HFFc6 (cell line): ENCODE results near the gene EEF1AKMT1. TPM values are rescaled to one million over a fixed set of nuclear protein-coding genes. Genes with fewer than 3 reads are reported as not detected.
"Not testable (repeated sequence)": the region's sequence is repeated elsewhere in the genome, so short reads cannot be mapped to it uniquely, and the experiment has no call there.

Source experiments
- DNase-seq: peaks from one replicate; pipeline ENCODE4 v3.0.0-alpha.2; 2018
- H3K27ac Mint-ChIP-seq: 2 replicates; pipeline ENCODE4 v1.8.0; 2020; ENCODE audit warnings: mild to moderate bottlenecking, mixed read lengths
- H3K27me3 Mint-ChIP-seq: 2 replicates; pipeline ENCODE4 v1.8.0; 2021; ENCODE audit warnings: mild to moderate bottlenecking, moderate library complexity, mixed read lengths; ENCODE audit not compliant: insufficient read depth
- H3K36me3 Mint-ChIP-seq: 2 replicates; pipeline ENCODE4 v1.8.0; 2021; ENCODE audit warnings: low read depth, mixed read lengths
- H3K4me1 Mint-ChIP-seq: 2 replicates; pipeline ENCODE4 v1.8.0; 2020; ENCODE audit warnings: low read depth, mixed read lengths
- H3K4me3 Mint-ChIP-seq: 2 replicates; pipeline ENCODE4 v1.8.0; 2020; ENCODE audit warnings: mild to moderate bottlenecking, moderate library complexity, mixed read lengths
- H3K9me3 Mint-ChIP-seq: 2 replicates; pipeline ENCODE4 v1.8.0; 2020; ENCODE audit warnings: mild to moderate bottlenecking, mixed read lengths
- total RNA-seq, 6 experiments: library from RNA; stranded (reverse); fragmentation: NEBNext Ultra II Directional; extraction: Animal tissue kit (Norgen Biotek cat#: 25700); gene quantifications; 2 replicates in 1 of 6; 3 replicates in 5 of 6; pipeline ENCODE4 v1.2.3, GENCODE V29; 2021
- TF ChIP-seq, protein P1 (sequence below): fragments of 200-600 bp; sonication (generic); IDR thresholded peaks from 2 replicates; pipeline ENCODE4 v1.5.0; 2021; ENCODE audit warnings: antibody characterized with exemption, mild to moderate bottlenecking

The EEF1AKMT1 gene
- total RNA-seq, 6 experiments from 2014 or later: 10.7 to 17.1 (median 13.0) TPM

DNA sequence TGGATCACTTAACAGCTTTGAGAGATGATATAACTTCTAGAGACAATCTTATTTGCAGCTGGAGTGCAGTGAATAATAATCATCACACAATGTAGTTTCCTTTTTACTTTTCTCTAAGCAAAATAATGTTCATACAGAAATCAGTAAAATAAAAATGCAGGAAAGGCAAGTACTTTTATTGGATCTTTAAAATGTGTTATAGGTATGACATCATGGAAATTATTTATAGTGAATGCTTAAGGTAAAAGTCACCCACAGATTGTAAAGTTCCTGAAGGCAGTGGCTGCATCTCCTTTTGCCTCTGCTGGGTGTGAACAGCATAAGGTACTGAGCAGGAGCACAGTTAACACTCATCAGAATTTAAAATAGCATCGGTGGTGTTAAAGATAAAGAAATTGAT lies 87.6 kb downstream of the EEF1AKMT1 start:
- Mint-ChIP-seq H3K36me3 (no peaks in the 10 kb centered on the region), H3K9me3 (no peaks in the 10 kb centered on the region), H3K4me3 (no peak overlapping the region), H3K27me3 (no peaks in the 10 kb centered on the region; the same call in 1 of the 2 replicates), H3K4me1 (peaks cover 26% of the 10 kb centered on the region), H3K27ac (no peak overlapping the region)
- DNase-seq: no peak
- TF ChIP-seq, protein P1, sequence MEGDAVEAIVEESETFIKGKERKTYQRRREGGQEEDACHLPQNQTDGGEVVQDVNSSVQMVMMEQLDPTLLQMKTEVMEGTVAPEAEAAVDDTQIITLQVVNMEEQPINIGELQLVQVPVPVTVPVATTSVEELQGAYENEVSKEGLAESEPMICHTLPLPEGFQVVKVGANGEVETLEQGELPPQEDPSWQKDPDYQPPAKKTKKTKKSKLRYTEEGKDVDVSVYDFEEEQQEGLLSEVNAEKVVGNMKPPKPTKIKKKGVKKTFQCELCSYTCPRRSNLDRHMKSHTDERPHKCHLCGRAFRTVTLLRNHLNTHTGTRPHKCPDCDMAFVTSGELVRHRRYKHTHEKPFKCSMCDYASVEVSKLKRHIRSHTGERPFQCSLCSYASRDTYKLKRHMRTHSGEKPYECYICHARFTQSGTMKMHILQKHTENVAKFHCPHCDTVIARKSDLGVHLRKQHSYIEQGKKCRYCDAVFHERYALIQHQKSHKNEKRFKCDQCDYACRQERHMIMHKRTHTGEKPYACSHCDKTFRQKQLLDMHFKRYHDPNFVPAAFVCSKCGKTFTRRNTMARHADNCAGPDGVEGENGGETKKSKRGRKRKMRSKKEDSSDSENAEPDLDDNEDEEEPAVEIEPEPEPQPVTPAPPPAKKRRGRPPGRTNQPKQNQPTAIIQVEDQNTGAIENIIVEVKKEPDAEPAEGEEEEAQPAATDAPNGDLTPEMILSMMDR: no peak

DNA sequence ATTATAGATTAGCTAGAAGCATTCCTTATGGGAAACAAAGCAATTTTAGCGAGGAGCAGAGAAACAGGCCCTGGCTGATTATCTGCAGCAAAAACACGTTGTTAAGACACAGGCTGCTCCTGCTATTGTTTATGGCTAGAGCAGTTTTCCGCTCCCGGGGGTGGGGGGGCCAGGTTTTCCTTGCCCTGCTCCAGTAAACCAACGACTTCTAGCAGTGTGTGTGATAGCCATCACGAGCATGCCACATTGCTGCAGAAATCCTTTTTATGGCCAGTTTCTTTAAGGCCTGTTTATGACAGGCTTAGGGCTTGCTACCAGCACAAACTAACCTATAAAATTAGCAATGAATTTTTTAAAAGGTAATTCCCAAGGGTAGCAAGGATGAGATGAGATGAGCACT lies 88.7 kb downstream of the EEF1AKMT1 start:
- no peaks in the 10 kb centered on the region for H3K9me3 Mint-ChIP-seq
- no peak for DNase-seq
- no peak overlapping the region for H3K27ac Mint-ChIP-seq
- peaks cover 32% of the 10 kb centered on the region for H3K4me1 Mint-ChIP-seq
- H3K4me3 Mint-ChIP-seq: no peak overlapping the region
- TF ChIP-seq, protein P1: no peak
- H3K36me3 Mint-ChIP-seq: no peaks in the 10 kb centered on the region
- peaks cover 2% of the 10 kb centered on the region for H3K27me3 Mint-ChIP-seq

DNA sequence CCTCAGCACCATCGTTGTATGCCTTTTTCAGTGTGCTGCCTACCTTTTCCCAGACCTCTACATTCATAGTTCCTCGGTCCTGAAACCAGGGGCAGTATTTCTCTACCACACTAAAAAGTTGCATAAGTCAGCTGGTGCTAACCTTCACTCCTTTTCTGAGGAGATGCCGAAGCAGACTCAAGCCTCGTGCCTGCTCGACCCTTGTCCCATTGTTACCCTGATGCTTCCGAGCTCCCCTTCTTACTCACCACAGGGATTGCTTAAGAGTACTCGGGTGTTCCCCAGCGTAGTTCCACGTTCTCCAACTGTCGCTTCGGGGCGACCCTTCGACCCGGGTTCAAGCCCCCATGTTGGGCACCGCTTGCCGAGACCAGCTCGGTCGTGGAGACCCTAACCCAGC lies 89.2 kb downstream of the EEF1AKMT1 start:
- H3K27ac Mint-ChIP-seq: no peak overlapping the region
- no peaks in the 10 kb centered on the region for H3K36me3 Mint-ChIP-seq
- TF ChIP-seq, protein P1: no peak
- H3K9me3 Mint-ChIP-seq: no peaks in the 10 kb centered on the region
- peaks cover 32% of the 10 kb centered on the region for H3K4me1 Mint-ChIP-seq
- DNase-seq: no peak
- H3K27me3 Mint-ChIP-seq: peaks cover 2% of the 10 kb centered on the region
- H3K4me3 Mint-ChIP-seq: no peak overlapping the region

DNA sequence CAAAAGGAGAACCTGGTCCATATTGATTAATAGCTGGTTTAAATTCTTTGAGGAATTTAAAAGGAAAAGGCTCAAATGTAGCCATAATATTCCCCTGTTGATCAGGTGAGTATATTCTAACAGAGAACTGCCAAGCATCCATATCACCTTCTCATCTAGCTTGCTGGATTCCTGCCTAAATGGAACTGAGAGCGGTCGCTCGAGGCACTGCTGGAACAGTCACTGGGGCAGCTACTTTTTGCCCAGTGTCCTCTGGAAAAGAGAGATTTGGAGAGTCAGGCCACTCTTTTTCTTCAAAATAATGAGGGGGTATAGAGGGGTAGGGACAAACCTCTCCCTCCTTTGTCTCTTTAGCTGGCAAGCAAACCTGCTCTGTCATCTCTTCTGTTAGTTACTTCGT lies 89.7 kb downstream of the EEF1AKMT1 start:
- TF ChIP-seq, protein P1: no peak
- Mint-ChIP-seq H3K27me3 (peaks cover 2% of the 10 kb centered on the region), H3K9me3 (no peaks in the 10 kb centered on the region), H3K4me1 (peaks cover 32% of the 10 kb centered on the region), H3K27ac (no peak overlapping the region), H3K36me3 (no peaks in the 10 kb centered on the region), H3K4me3 (no peak overlapping the region)
- DNase-seq: no peak

DNA sequence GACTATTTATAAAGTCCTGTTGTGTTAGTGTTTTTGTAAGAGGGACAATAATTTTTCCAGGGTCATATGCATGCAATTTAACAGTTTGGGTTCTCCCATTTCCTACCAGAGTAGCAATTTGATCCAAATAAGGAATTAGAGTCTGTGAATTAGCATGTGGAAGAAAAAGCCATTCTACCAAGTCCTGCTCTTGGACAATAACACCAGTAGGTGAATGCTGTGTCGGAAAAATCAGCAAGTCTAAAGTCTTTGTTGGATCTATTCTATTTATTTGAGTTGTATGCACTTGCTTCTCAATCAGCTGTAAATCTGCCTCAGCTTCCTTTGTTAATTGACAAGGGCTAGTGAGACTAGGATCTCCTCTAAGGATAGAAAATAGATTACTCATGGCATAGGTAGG lies 91.7 kb downstream of the EEF1AKMT1 start:
- no peaks in the 10 kb centered on the region for H3K9me3 Mint-ChIP-seq
- no peak overlapping the region for H3K27ac Mint-ChIP-seq
- H3K27me3 Mint-ChIP-seq: peaks cover 2% of the 10 kb centered on the region
- H3K4me3 Mint-ChIP-seq: no peak overlapping the region
- H3K4me1 Mint-ChIP-seq: peaks cover 32% of the 10 kb centered on the region
- H3K36me3 Mint-ChIP-seq: no peaks in the 10 kb centered on the region
- TF ChIP-seq, protein P1: no peak
- DNase-seq: no peak

DNA sequence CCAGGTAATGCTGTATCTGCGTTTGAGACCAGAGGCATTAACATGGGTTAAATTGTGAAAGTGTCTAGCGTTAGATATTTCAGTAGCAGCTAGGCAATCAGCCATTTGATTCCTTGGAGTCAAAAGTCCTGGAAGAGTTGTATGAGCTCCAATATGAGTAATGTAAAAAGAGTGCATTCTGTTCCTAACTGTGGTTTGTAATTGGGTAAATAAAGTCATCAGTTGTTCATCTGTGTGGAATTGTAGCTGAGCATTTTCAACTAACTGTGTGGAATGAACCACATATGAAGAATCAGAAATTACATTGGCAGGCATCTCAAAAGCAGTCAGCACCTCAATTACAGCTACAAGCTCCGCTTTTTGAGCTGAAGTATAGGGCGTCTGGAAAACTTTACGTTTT lies 92.3 kb downstream of the EEF1AKMT1 start:
- not testable (repeated sequence) for H3K9me3 Mint-ChIP-seq, H3K36me3 Mint-ChIP-seq, H3K27me3 Mint-ChIP-seq
- Mint-ChIP-seq H3K4me1 (peaks cover 27% of the 10 kb centered on the region), H3K4me3 (peak overlapping the region; percentile 48; the same call in 1 of the 2 replicates), H3K27ac (0 out of 2 replicates have a peak overlapping the region, but pooled peaks have one; percentile 9)
- DNase-seq: peak; percentile 61
